WTC11 (cell line): Measurements from ENCODE around the gene MRPS6. TPM values are rescaled to one million over a fixed set of nuclear protein-coding genes. Genes with fewer than 3 reads are reported as not detected.

Experiments used
- ATAC-seq: fragments of 200-7000 bp; cut with Tn5 transposase; 2 replicates; pipeline ENCODE4 v1.10.0; 2021; ENCODE audit warnings: mild to moderate bottlenecking, moderate library complexity
- Bru-seq: library from RNA; stranded (reverse); fragments of 400-500 nt; gene quantifications from one replicate; lab custom pipeline; 2021; lab: Mats Ljungman, UMichigan
- CTCF ChIA-PET: fragments of 300-600 bp; sonication (Branson Sonifier 250); formaldehyde crosslinking; loops from one replicate; lab custom pipeline; 2021; ENCODE audit warnings: antibody characterized with exemption; lab: Charles Lee
- POLR2A ChIA-PET: fragments of 350-600 bp; sonication (Branson Sonifier 250); formaldehyde crosslinking; loops from one replicate; lab custom pipeline; 2021; ENCODE audit warnings: antibody characterized with exemption; lab: Charles Lee
- DNase-seq: peaks from one replicate; pipeline ENCODE4 v3.0.0; 2021; ENCODE audit warnings: low spot score
- H3K27ac Mint-ChIP-seq: 2 replicates; pipeline ENCODE4 v1.8.0; 2021; ENCODE audit warnings: mixed read lengths
- H3K27me3 Mint-ChIP-seq: 2 replicates; pipeline ENCODE4 v1.8.0; 2021; ENCODE audit warnings: low read depth, mild to moderate bottlenecking, moderate library complexity, mixed read lengths
- H3K36me3 Mint-ChIP-seq: 2 replicates; pipeline ENCODE4 v1.8.0; 2021; ENCODE audit warnings: mixed read lengths
- H3K4me1 Mint-ChIP-seq: 2 replicates; pipeline ENCODE4 v1.8.0; 2022; ENCODE audit warnings: mixed read lengths
- H3K4me3 Mint-ChIP-seq: 2 replicates; pipeline ENCODE4 v1.8.0; 2021; ENCODE audit warnings: mild to moderate bottlenecking, moderate library complexity, mixed read lengths
- H3K9me3 Mint-ChIP-seq: 2 replicates; pipeline ENCODE4 v1.8.0; 2021; ENCODE audit warnings: mixed read lengths
- ATF1 ChIP-seq: sonication (generic); formaldehyde crosslinking; IDR thresholded peaks from 2 replicates; pipeline ENCODE4 v1.8.1; 2023; ENCODE audit warnings: mild to moderate bottlenecking, moderate library complexity, missing genetic modification reagents
- ATF2 ChIP-seq: sonication (generic); formaldehyde crosslinking; IDR thresholded peaks from 2 replicates; pipeline ENCODE4 v1.8.1; 2022; ENCODE audit warnings: low read depth, missing genetic modification reagents, borderline replicate concordance
- CREM ChIP-seq: sonication (generic); formaldehyde crosslinking; IDR thresholded peaks from 2 replicates; pipeline ENCODE4 v1.8.1; 2022; ENCODE audit warnings: mild to moderate bottlenecking, missing genetic modification reagents, moderate library complexity
- E2F1 ChIP-seq: sonication (generic); formaldehyde crosslinking; IDR thresholded peaks from 2 replicates; pipeline ENCODE4 v1.8.0; 2022; ENCODE audit warnings: mild to moderate bottlenecking, missing genetic modification reagents
- E2F4 ChIP-seq: sonication (generic); formaldehyde crosslinking; IDR thresholded peaks from 2 replicates; pipeline ENCODE4 v1.8.1; 2022; ENCODE audit warnings: low read depth, mild to moderate bottlenecking, moderate library complexity, missing genetic modification reagents, borderline replicate concordance
- ELF4 ChIP-seq: sonication (generic); formaldehyde crosslinking; IDR thresholded peaks from 2 replicates; pipeline ENCODE4 v1.8.1; 2022; ENCODE audit warnings: low read depth, mild to moderate bottlenecking, moderate library complexity, missing genetic modification reagents
- ETV6 ChIP-seq: sonication (generic); formaldehyde crosslinking; IDR thresholded peaks from 2 replicates; pipeline ENCODE4 v1.8.1; 2022; ENCODE audit warnings: mild to moderate bottlenecking, missing genetic modification reagents
- FOXK1 ChIP-seq: sonication (generic); formaldehyde crosslinking; IDR thresholded peaks from 2 replicates; pipeline ENCODE4 v1.8.0; 2022; ENCODE audit warnings: mild to moderate bottlenecking, moderate library complexity, missing genetic modification reagents
- GRHL2 ChIP-seq: fragments of 250-450 bp; sonication (Bioruptor Pico); IDR thresholded peaks from 2 replicates; pipeline ENCODE4 v1.8.0; 2022; ENCODE audit warnings: mild to moderate bottlenecking, moderate library complexity; ENCODE audit not compliant: insufficient replicate concordance, severe bottlenecking
- IRF1 ChIP-seq: sonication (generic); formaldehyde crosslinking; IDR thresholded peaks from 2 replicates; pipeline ENCODE4 v1.8.0; 2023; ENCODE audit warnings: missing genetic modification reagents
- MLX ChIP-seq: sonication (generic); formaldehyde crosslinking; IDR thresholded peaks from 2 replicates; pipeline ENCODE4 v1.8.1; 2023; ENCODE audit warnings: mild to moderate bottlenecking, missing genetic modification reagents, moderate library complexity
- MYBL2 ChIP-seq: sonication (generic); formaldehyde crosslinking; IDR thresholded peaks from 2 replicates; pipeline ENCODE4 v1.8.1; 2023; ENCODE audit warnings: mild to moderate bottlenecking, moderate library complexity, missing genetic modification reagents
- NFE2L1 ChIP-seq: sonication (generic); formaldehyde crosslinking; IDR thresholded peaks from 2 replicates; pipeline ENCODE4 v1.8.1; 2023; ENCODE audit warnings: missing genetic modification reagents
- NR1H2 ChIP-seq: sonication (generic); formaldehyde crosslinking; IDR thresholded peaks from 2 replicates; pipeline ENCODE4 v1.9.0; 2021; ENCODE audit warnings: mild to moderate bottlenecking, moderate library complexity, missing genetic modification reagents
- NR2C2 ChIP-seq: sonication (generic); formaldehyde crosslinking; IDR thresholded peaks from 2 replicates; pipeline ENCODE4 v1.8.0; 2022; ENCODE audit warnings: mild to moderate bottlenecking, missing genetic modification reagents
- PRDM15 ChIP-seq: sonication (generic); formaldehyde crosslinking; IDR thresholded peaks from 2 replicates; pipeline ENCODE4 v1.8.0; 2022; ENCODE audit warnings: missing genetic modification reagents
- SP1 ChIP-seq: sonication (generic); formaldehyde crosslinking; conservative IDR thresholded peaks from 2 replicates; pipeline ENCODE4 v1.8.1; 2022; ENCODE audit warnings: missing genetic modification reagents
- TEAD1 ChIP-seq: sonication (generic); formaldehyde crosslinking; IDR thresholded peaks from 2 replicates; pipeline ENCODE4 v1.8.0; 2022; ENCODE audit warnings: mild to moderate bottlenecking, missing genetic modification reagents
- ZNF232 ChIP-seq: sonication (generic); formaldehyde crosslinking; IDR thresholded peaks from 2 replicates; pipeline ENCODE4 v1.8.0; 2022; ENCODE audit warnings: mild to moderate bottlenecking, missing genetic modification reagents
- ZNF317 ChIP-seq: sonication (generic); formaldehyde crosslinking; IDR thresholded peaks from 2 replicates; pipeline ENCODE4 v1.8.1; 2023; ENCODE audit warnings: low read depth, mild to moderate bottlenecking, moderate library complexity, missing genetic modification reagents, borderline replicate concordance
- ZNF416 ChIP-seq: fragments of 250-450 bp; sonication (Bioruptor Pico); IDR thresholded peaks from 2 replicates; pipeline ENCODE4 v1.9.0; 2021; ENCODE audit warnings: mild to moderate bottlenecking, inconsistent platforms
- long read RNA-seq, 3 experiments: library from RNA in 1 of 3; library from capped mRNA in 1 of 3; library from polyadenylated mRNA in 1 of 3; unstranded in 2 of 3; stranded (forward) in 1 of 3; transcript quantifications; one replicate each; pipeline ENCODE4 v2.0.0, GENCODE V29; 2021
- total RNA-seq: library from RNA; stranded (reverse); gene quantifications from 3 replicates; pipeline ENCODE4 v1.2.3, GENCODE V29; 2021

MRPS6 gene
- total RNA-seq (109 to 133 TPM (median 111 TPM) in 3 replicates), Bru-seq, nascent RNA (percentile 98 among the genes with signal in this experiment)
- long read RNA-seq, experiment 1, transcript MRPS6-204 (2 exons, 3,934 nt), result minor isoform, 8 of 151 reads
- long read RNA-seq, experiment 1, transcript MRPS6-201 (3 exons, 990 nt), result major isoform, 113 of 151 reads
- long read RNA-seq, experiment 1, partial matches to known transcripts, result 6 of 151 reads
- long read RNA-seq, experiment 1, other reads (novel, unspliced or antisense), result 23 of 151 reads
- long read RNA-seq, experiment 2, transcript MRPS6-201 (3 exons, 990 nt), result major isoform, 153 of 200 reads
- long read RNA-seq, experiment 2, transcript MRPS6-204 (2 exons, 3,934 nt), result minor isoform, 6 of 200 reads
- long read RNA-seq, experiment 2, partial matches to known transcripts, result 22 of 200 reads
- long read RNA-seq, experiment 2, other reads (novel, unspliced or antisense), result 19 of 200 reads
- long read RNA-seq, experiment 3, transcript MRPS6-201 (3 exons, 990 nt), result major isoform, 174 of 187 reads
- long read RNA-seq, experiment 3, partial matches to known transcripts, result 1 of 187 reads
- long read RNA-seq, experiment 3, other reads (novel, unspliced or antisense), result 9 of 187 reads

- peak within 1 kb of the TSS; percentile 92 for H3K27ac Mint-ChIP-seq
- DNase-seq (peak; percentile 88), ATAC-seq (peak; percentile 95)
- no peaks in the 10 kb centered on the region for H3K9me3 Mint-ChIP-seq
- ChIA-PET CTCF (interaction anchor here (0.8 to 3.2 kb wide), 14 partner anchors 11 to 294 kb away, joined by 3 to 27 read pairs (median 5); no protein-coding TSS in a partner anchor), POLR2A (interaction anchor here (0.7 to 2.0 kb wide), 12 partner anchors 11 to 149 kb away, joined by 3 to 9 read pairs (median 3); no protein-coding TSS in a partner anchor)
- peaks cover 11% of the 10 kb centered on the region for H3K27me3 Mint-ChIP-seq
- peaks cover 2% of the 10 kb centered on the region; the same call in 1 of the 2 replicates for H3K36me3 Mint-ChIP-seq
- peak within 1 kb of the TSS; percentile 96 for H3K4me3 Mint-ChIP-seq
- peaks cover 39% of the 10 kb centered on the region for H3K4me1 Mint-ChIP-seq
- TF ChIP-seq PRDM15 (CRISPR knock-in tag), result peak; percentile 29; the same call in 1 of the 2 replicates
- peak; percentile 77 for TF ChIP-seq SP1 (CRISPR knock-in tag)
- peak; percentile 85; the same call in 1 of the 2 replicates for TF ChIP-seq ZNF232 (CRISPR knock-in tag)
- TF ChIP-seq ATF1 (CRISPR knock-in tag), result peak; percentile 67
- TF ChIP-seq E2F4 (CRISPR knock-in tag), result peak; percentile 13; the same call in 1 of the 2 replicates
- TF ChIP-seq ZNF317 (CRISPR knock-in tag), result no peak
- no peak for TF ChIP-seq MLX (CRISPR knock-in tag)
- peak; percentile 60; the same call in 1 of the 2 replicates for TF ChIP-seq NFE2L1 (CRISPR knock-in tag)
- TF ChIP-seq ELF4 (CRISPR knock-in tag), result peak; percentile 83; the same call in 1 of the 2 replicates
- 0 out of 2 replicates have a peak, but pooled peaks have one; percentile 45 for TF ChIP-seq E2F1 (CRISPR knock-in tag)
- peak; percentile 89; the same call in 1 of the 2 replicates for TF ChIP-seq FOXK1 (CRISPR knock-in tag)
- peak; percentile 24; the same call in 1 of the 2 replicates for TF ChIP-seq MYBL2 (CRISPR knock-in tag)
- TF ChIP-seq CREM (CRISPR knock-in tag), result peak; percentile 28
- TF ChIP-seq ETV6 (CRISPR knock-in tag), result peak; percentile 98
- TF ChIP-seq GRHL2 (CRISPR knock-in tag), result no peak
- no peak for TF ChIP-seq NR2C2 (CRISPR knock-in tag)
- TF ChIP-seq ATF2, result no peak
- TF ChIP-seq TEAD1 (CRISPR knock-in tag), result peak; percentile 97
- 0 out of 2 replicates have a peak, but pooled peaks have one; percentile 24 for TF ChIP-seq ZNF416 (CRISPR knock-in tag)
- TF ChIP-seq IRF1, result peak; percentile 87; the same call in 1 of the 2 replicates
- no peak for TF ChIP-seq NR1H2 (CRISPR knock-in tag)
These were observed at the start of gene MRPS6, which contains the start of gene SLC5A3 for GRCh38 chr21:34073032-34073748. TSS of gene MRPS6 (plus strand) at chr21:34073578. CDS start at chr21:34073701, 123 bp downstream. TSS of gene SLC5A3 (plus strand) at chr21:34073578. CDS start at chr21:34095199, 21,621 bp downstream.
